Neural cell (in vitro differentiated cells): ENCODE results near the gene RERE. TPM values are rescaled to one million over a fixed set of nuclear protein-coding genes. Genes with fewer than 3 reads are reported as not detected.

ENCODE experiments used
- H2AFZ ChIP-seq: fragments of 200-600, 300-800 bp; sonication (generic), shearing (Covaris generic); 2 replicates; pipeline ENCODE4 v1.6.0; 2014; ENCODE audit warnings: low read depth, mild to moderate bottlenecking, antibody characterized with exemption, low read length, moderate library complexity
- H3F3A ChIP-seq: fragments of 200-600 bp; shearing (Covaris generic); 2 replicates; pipeline ENCODE4 v1.6.1; 2016; ENCODE audit warnings: mild to moderate bottlenecking, moderate library complexity, mixed read lengths, antibody characterized with exemption, low read length; ENCODE audit not compliant: insufficient read depth, poor library complexity, severe bottlenecking
- H3K27ac ChIP-seq: fragments of 200-600, 300-800 bp; sonication (generic), shearing (Covaris generic); 2 replicates; pipeline ENCODE4 v1.5.1; 2014; ENCODE audit warnings: mild to moderate bottlenecking, low read length, moderate library complexity
- H3K27me3 ChIP-seq: fragments of 300-800, 200-600 bp; sonication (generic), shearing (Covaris generic); 2 replicates; pipeline ENCODE4 v1.6.0; 2014; ENCODE audit warnings: mild to moderate bottlenecking, low read depth, low read length, moderate library complexity; ENCODE audit not compliant: insufficient read depth
- H3K36me3 ChIP-seq: fragments of 300-800, 200-600 bp; sonication (generic), shearing (Covaris generic); 2 replicates; pipeline ENCODE4 v1.5.1; 2014; ENCODE audit warnings: mild to moderate bottlenecking, antibody characterized with exemption, low read length, moderate library complexity; ENCODE audit not compliant: insufficient read depth
- H3K4me2 ChIP-seq: fragments of 300-800, 200-600 bp; sonication (generic), shearing (Covaris generic); 2 replicates; pipeline ENCODE4 v1.6.0; 2014; ENCODE audit warnings: mild to moderate bottlenecking, low read length
- H3K4me3 ChIP-seq: fragments of 300-800, 200-600 bp; sonication (generic), shearing (Covaris generic); 2 replicates; pipeline ENCODE4 v1.5.1; 2014; ENCODE audit warnings: mild to moderate bottlenecking, low read length, moderate library complexity
- H3K79me2 ChIP-seq: fragments of 200-600 bp; shearing (Covaris generic); replicated peaks from 2 replicates; pipeline ENCODE4 v1.6.0; 2014; ENCODE audit warnings: mild to moderate bottlenecking, low read length, moderate library complexity; ENCODE audit not compliant: insufficient read depth
- H3K9ac ChIP-seq: fragments of 300-800, 200-600 bp; sonication (generic), shearing (Covaris generic); 2 replicates; pipeline ENCODE4 v1.6.1; 2016; ENCODE audit warnings: mild to moderate bottlenecking, low read length, mixed read lengths
- H3K9me2 ChIP-seq: fragments of 200-600 bp; shearing (Covaris generic); 2 replicates; pipeline ENCODE4 v1.6.1; 2016; ENCODE audit warnings: mild to moderate bottlenecking, low read length, mixed read lengths; ENCODE audit not compliant: insufficient read depth
- H3K9me3 ChIP-seq: fragments of 200-600, 300-800 bp; sonication (generic), shearing (Covaris generic); 2 replicates; pipeline ENCODE4 v1.6.1; 2016; ENCODE audit warnings: mild to moderate bottlenecking, mixed run types, low read length, moderate library complexity, mixed read lengths
- H4K20me1 ChIP-seq: fragments of 200-600 bp; shearing (Covaris generic); 2 replicates; pipeline ENCODE4 v1.6.1; 2016; ENCODE audit warnings: mild to moderate bottlenecking, mixed run types; ENCODE audit not compliant: insufficient read depth
- EP300 ChIP-seq: fragments of 450-650 bp; conservative IDR thresholded peaks from 2 replicates; pipeline ENCODE4 v1.6.1; 2014; ENCODE audit warnings: antibody characterized with exemption, mild to moderate bottlenecking, moderate library complexity; ENCODE audit not compliant: poor library complexity, severe bottlenecking
- EZH2 ChIP-seq: fragments of 200-600, 300-800 bp; shearing (Covaris generic), sonication (generic); IDR thresholded peaks from 2 replicates; pipeline ENCODE4 v1.6.1; 2014; ENCODE audit warnings: antibody characterized with exemption, low read length, borderline replicate concordance, mild to moderate bottlenecking; ENCODE audit not compliant: insufficient read depth, poor library complexity, severe bottlenecking
- MXI1 ChIP-seq: fragments of 450-650 bp; conservative IDR thresholded peaks from 2 replicates; pipeline ENCODE4 v1.6.1; 2014; ENCODE audit warnings: antibody characterized with exemption, mild to moderate bottlenecking; ENCODE audit not compliant: poor library complexity, severe bottlenecking
- POLR2AphosphoS5 ChIP-seq: IDR thresholded peaks from 2 replicates; pipeline ENCODE4 v1.6.1; 2012
- RAD21 ChIP-seq: fragments of 450-650 bp; conservative IDR thresholded peaks from 2 replicates; pipeline ENCODE4 v1.6.1; 2014; ENCODE audit warnings: antibody characterized with exemption, mild to moderate bottlenecking, moderate library complexity
- SMC3 ChIP-seq: fragments of 450-650 bp; conservative IDR thresholded peaks from 2 replicates; pipeline ENCODE4 v1.6.1; 2014; ENCODE audit warnings: antibody characterized with exemption, mild to moderate bottlenecking, moderate library complexity; ENCODE audit not compliant: poor library complexity
- TAF1 ChIP-seq: IDR thresholded peaks from 2 replicates; pipeline ENCODE4 v1.6.1; 2012; ENCODE audit warnings: low read depth
- polyA plus RNA-seq: library from polyadenylated mRNA; depleted of rRNA; stranded (reverse); fragments of >200 nt; gene quantifications from 2 replicates; pipeline ENCODE4 v1.2.3, GENCODE V29; 2014
- TF ChIP-seq, protein P1 (sequence below): IDR thresholded peaks from 2 replicates; pipeline ENCODE4 v1.6.1; 2012; ENCODE audit warnings: borderline replicate concordance
- TF ChIP-seq, protein P2 (sequence below): fragments of 450-650 bp; IDR thresholded peaks from 2 replicates; pipeline ENCODE4 v1.5.1; 2014; ENCODE audit warnings: antibody characterized with exemption, mild to moderate bottlenecking, moderate library complexity; ENCODE audit not compliant: poor library complexity, severe bottlenecking

RERE gene
- polyA plus RNA-seq, 1 donor from 2014 or later = 21.0 TPM

DNA sequence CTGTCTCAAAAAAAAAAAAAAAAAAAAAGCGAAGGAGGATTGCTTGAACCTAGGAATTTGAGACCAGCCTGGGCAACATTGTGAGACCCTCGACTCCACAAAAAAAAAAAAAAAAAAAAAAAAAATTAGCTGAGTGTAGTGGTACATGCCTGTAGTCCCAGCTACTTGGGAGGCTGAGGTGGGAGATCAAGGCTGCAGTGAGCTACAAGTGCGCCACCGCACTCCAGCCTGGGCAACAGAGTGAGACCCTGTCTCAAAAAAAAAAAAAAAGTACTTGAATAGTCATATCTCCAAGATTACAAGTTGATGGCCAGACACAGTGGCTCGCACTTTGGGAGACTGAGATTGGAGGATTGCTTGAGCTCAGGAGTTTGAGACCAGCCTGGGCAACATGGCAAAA is 33.6 kb upstream of the RERE start (continued):
- TF ChIP-seq POLR2AphosphoS5 (no peak), SMC3 (no peak), TAF1 (no peak)

DNA sequence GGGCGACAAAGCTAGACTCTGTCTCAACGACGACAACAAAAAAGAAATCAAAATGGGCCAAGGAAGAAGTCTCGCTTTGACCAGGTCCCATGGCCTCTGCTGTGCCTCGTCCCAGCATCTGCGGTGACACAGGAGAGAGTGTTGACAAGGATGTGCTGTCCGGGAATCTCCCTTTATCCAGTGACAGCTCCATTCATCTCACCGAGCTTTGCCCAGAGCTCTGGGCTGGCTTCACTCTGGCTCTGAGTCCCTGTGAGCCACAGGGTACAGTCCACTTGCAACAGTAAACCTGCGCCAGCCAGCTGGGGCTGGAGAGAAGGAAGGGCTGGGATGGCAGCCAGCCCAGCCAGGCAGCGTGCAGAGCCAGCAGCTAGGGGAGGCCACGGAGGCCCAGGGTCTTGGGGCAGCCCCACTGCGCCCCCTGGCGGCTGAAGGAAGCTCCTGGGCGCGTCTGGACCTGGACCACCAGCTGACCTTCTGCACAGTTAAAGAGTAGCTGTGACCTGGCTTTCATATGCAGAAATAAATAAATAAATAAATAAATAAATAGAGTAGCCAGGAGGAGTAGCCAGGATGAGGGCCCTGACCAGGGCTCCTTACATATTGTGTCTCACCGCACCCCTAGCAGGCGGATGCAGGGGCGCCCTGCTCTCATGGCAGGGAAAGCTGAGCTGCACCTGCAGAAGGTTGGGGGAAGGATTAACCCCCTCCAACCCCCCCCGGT is 31.4 kb upstream of the RERE start:
- Histone ChIP-seq H4K20me1 (no peaks in the 10 kb centered on the region), H3K27ac (no peak overlapping the region), H3K9ac (no peak overlapping the region), H3K9me2 (no peaks in the 10 kb centered on the region), H3K79me2 (no peaks in the 10 kb centered on the region), H3K4me2 (no peak overlapping the region), H2AFZ (no peak overlapping the region), H3K4me3 (no peak overlapping the region), H3F3A (no peaks in the 10 kb centered on the region), H3K9me3 (no peaks in the 10 kb centered on the region), H3K36me3 (no peaks in the 10 kb centered on the region), H3K27me3 (no peaks in the 10 kb centered on the region)
- TF ChIP-seq, protein P1, sequence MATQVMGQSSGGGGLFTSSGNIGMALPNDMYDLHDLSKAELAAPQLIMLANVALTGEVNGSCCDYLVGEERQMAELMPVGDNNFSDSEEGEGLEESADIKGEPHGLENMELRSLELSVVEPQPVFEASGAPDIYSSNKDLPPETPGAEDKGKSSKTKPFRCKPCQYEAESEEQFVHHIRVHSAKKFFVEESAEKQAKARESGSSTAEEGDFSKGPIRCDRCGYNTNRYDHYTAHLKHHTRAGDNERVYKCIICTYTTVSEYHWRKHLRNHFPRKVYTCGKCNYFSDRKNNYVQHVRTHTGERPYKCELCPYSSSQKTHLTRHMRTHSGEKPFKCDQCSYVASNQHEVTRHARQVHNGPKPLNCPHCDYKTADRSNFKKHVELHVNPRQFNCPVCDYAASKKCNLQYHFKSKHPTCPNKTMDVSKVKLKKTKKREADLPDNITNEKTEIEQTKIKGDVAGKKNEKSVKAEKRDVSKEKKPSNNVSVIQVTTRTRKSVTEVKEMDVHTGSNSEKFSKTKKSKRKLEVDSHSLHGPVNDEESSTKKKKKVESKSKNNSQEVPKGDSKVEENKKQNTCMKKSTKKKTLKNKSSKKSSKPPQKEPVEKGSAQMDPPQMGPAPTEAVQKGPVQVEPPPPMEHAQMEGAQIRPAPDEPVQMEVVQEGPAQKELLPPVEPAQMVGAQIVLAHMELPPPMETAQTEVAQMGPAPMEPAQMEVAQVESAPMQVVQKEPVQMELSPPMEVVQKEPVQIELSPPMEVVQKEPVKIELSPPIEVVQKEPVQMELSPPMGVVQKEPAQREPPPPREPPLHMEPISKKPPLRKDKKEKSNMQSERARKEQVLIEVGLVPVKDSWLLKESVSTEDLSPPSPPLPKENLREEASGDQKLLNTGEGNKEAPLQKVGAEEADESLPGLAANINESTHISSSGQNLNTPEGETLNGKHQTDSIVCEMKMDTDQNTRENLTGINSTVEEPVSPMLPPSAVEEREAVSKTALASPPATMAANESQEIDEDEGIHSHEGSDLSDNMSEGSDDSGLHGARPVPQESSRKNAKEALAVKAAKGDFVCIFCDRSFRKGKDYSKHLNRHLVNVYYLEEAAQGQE = no peak
- TF ChIP-seq RAD21 = peak; percentile 68
- peak; percentile 72 for TF ChIP-seq SMC3
- TF ChIP-seq, protein P2, sequence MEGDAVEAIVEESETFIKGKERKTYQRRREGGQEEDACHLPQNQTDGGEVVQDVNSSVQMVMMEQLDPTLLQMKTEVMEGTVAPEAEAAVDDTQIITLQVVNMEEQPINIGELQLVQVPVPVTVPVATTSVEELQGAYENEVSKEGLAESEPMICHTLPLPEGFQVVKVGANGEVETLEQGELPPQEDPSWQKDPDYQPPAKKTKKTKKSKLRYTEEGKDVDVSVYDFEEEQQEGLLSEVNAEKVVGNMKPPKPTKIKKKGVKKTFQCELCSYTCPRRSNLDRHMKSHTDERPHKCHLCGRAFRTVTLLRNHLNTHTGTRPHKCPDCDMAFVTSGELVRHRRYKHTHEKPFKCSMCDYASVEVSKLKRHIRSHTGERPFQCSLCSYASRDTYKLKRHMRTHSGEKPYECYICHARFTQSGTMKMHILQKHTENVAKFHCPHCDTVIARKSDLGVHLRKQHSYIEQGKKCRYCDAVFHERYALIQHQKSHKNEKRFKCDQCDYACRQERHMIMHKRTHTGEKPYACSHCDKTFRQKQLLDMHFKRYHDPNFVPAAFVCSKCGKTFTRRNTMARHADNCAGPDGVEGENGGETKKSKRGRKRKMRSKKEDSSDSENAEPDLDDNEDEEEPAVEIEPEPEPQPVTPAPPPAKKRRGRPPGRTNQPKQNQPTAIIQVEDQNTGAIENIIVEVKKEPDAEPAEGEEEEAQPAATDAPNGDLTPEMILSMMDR = peak; percentile 64
- no peak for TF ChIP-seq POLR2AphosphoS5
- no peak for TF ChIP-seq EZH2
- no peak for TF ChIP-seq MXI1
- no peak for TF ChIP-seq EP300
- TF ChIP-seq TAF1 = no peak

DNA sequence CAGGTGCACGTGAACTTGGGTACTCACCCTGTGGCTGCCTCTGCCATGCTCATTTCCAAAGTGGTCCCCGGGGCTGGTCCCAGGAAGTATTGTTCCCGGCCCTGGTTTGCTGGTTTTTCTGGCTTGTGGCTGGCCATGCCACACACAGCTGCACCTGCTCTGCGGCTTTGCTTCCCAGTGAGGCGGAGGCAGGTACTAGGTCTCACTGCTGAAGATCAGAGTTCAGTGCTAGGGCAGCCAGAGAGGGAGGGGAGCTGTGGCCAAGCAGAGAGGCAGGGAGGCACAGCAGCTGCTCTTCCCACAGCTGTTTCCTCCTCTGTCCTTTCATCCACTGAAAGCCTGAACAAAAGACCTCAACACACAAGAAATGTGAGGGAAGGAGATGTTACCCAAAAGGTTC is 30.6 kb upstream of the RERE start:
- Histone ChIP-seq H3K9ac (no peak overlapping the region), H3K27ac (no peak overlapping the region), H4K20me1 (no peaks in the 10 kb centered on the region), H3F3A (no peaks in the 10 kb centered on the region), H3K4me3 (no peak overlapping the region), H2AFZ (no peak overlapping the region), H3K27me3 (no peaks in the 10 kb centered on the region), H3K36me3 (no peaks in the 10 kb centered on the region), H3K4me2 (no peak overlapping the region), H3K79me2 (no peaks in the 10 kb centered on the region), H3K9me2 (no peaks in the 10 kb centered on the region), H3K9me3 (no peaks in the 10 kb centered on the region)
- no peak for TF ChIP-seq POLR2AphosphoS5
- no peak for TF ChIP-seq RAD21
- TF ChIP-seq EP300 = no peak
- TF ChIP-seq SMC3 = no peak
- TF ChIP-seq MXI1 = no peak
- TF ChIP-seq, protein P2 = no peak
- TF ChIP-seq, protein P1 = no peak
